Measurements from ENCODE around the gene MEA1. TPM values are rescaled to one million over a fixed set of nuclear protein-coding genes. Genes with fewer than 3 reads are reported as not detected.
"Not testable (repeated sequence)": the region's sequence is repeated elsewhere in the genome, so short reads cannot be mapped to it uniquely, and the experiment has no call there.

The MEA1 gene
- total RNA-seq, 4 donors from 2014 or later: 21.7 to 54.2 (median 37.3) TPM

- Histone ChIP-seq H3K4me3 (no peak overlapping the region), H3K4me1 (no peaks in the 10 kb centered on the region), H3K27ac (no peak overlapping the region), H3K9me3 (no peaks in the 10 kb centered on the region), H3K36me3 (peaks cover 0 to 17% (median 2%) of the 10 kb centered on the region in 4 donors), H3K27me3 (no peaks in the 10 kb centered on the region)
- in situ Hi-C loops (cut with MboI; ENCODE audit: low pct_ligation_motif_present in 1 of 4, low pct_unique_long_range_greater_than_20kb in 1 of 4, low sequenced_read_pairs in 3 of 4) (no loop called here), intact Hi-C loops (cut with DNase I; ENCODE audit: low total_unique reads) (no loop called here)
- WGBS, 2 donors (ENCODE audit: low coverage in 1 of 2): 95% methylated on average over 9 of the region's 9 CpGs; no CpG with 5 or more reads in 1 of the 2 donors
- no peak for DNase-seq
- TF ChIP-seq POLR2AphosphoS5 (IDR thresholded peaks at IDR 0.05): no peak
- no peak for TF ChIP-seq POLR2A (IDR thresholded peaks at IDR 0.05)
- no peak for TF ChIP-seq EP300 (IDR thresholded peaks at IDR 0.05; ENCODE audit: low read depth)
- TF ChIP-seq, protein P1, sequence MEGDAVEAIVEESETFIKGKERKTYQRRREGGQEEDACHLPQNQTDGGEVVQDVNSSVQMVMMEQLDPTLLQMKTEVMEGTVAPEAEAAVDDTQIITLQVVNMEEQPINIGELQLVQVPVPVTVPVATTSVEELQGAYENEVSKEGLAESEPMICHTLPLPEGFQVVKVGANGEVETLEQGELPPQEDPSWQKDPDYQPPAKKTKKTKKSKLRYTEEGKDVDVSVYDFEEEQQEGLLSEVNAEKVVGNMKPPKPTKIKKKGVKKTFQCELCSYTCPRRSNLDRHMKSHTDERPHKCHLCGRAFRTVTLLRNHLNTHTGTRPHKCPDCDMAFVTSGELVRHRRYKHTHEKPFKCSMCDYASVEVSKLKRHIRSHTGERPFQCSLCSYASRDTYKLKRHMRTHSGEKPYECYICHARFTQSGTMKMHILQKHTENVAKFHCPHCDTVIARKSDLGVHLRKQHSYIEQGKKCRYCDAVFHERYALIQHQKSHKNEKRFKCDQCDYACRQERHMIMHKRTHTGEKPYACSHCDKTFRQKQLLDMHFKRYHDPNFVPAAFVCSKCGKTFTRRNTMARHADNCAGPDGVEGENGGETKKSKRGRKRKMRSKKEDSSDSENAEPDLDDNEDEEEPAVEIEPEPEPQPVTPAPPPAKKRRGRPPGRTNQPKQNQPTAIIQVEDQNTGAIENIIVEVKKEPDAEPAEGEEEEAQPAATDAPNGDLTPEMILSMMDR (IDR thresholded peaks at IDR 0.05): no peak
These were observed 29.6 kb upstream of the MEA1 start for GRCh38 chr6:43043310-43043709.

DNA sequence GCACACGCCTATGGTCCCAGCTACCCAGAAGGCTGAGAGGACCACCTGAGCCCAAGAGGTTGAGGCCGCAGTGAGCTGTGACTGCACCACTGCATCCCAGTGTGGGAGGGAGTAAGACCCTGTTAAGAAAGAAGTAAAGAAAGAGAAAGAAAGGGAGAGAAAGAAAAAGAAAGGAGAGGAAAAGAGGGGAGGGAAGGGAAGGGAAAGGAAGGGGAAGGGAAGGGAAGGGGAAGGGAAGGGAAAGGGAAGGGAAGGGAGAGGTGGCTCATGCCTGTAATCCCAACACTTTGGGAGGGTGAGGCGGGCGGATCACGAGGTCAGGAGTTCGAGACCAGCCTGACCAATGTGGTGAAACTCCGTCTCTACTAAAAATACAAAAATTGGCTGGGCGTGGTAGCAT lies 27.7 kb upstream of the MEA1 start:
- H3K27me3 ChIP-seq; H3K4me1 ChIP-seq; in situ Hi-C loops (cut with MboI; ENCODE audit: low pct_ligation_motif_present in 1 of 4, low pct_unique_long_range_greater_than_20kb in 1 of 4, low sequenced_read_pairs in 3 of 4); H3K4me3 ChIP-seq; H3K9me3 ChIP-seq; H3K27ac ChIP-seq; DNase-seq; intact Hi-C loops (cut with DNase I; ENCODE audit: low total_unique reads): not testable (repeated sequence)
- peaks cover 0 to 13% (median 4%) of the 10 kb centered on the region in 4 donors for H3K36me3 ChIP-seq
- 95 to 96% methylated on average over 7 to 8 of the region's 8 CpGs for WGBS, 2 donors (ENCODE audit: low coverage in 1 of 2)

- H3K27ac ChIP-seq: no peak overlapping the region
- no peaks in the 10 kb centered on the region for H3K9me3 ChIP-seq
- no peak overlapping the region for H3K4me3 ChIP-seq
- DNase-seq: no peak
- in situ Hi-C loops (cut with MboI; ENCODE audit: low pct_ligation_motif_present in 1 of 4, low pct_unique_long_range_greater_than_20kb in 1 of 4, low sequenced_read_pairs in 3 of 4) (no loop called here), intact Hi-C loops (cut with DNase I; ENCODE audit: low total_unique reads) (no loop called here)
- peaks cover 0 to 13% (median 4%) of the 10 kb centered on the region in 4 donors for H3K36me3 ChIP-seq
- 97 to 100% methylated on average over 1 to 18 of the region's 18 CpGs for WGBS, 2 donors (ENCODE audit: low coverage in 1 of 2)
- no peaks in the 10 kb centered on the region for H3K4me1 ChIP-seq
- H3K27me3 ChIP-seq: no peaks in the 10 kb centered on the region
- TF ChIP-seq POLR2A (IDR thresholded peaks at IDR 0.05) (no peak), EP300 (IDR thresholded peaks at IDR 0.05; ENCODE audit: low read depth) (no peak), POLR2AphosphoS5 (IDR thresholded peaks at IDR 0.05) (no peak)
- TF ChIP-seq, protein P1 (IDR thresholded peaks at IDR 0.05): no peak
These were observed 27.0 kb upstream of the MEA1 start for GRCh38 chr6:43040542-43041257.

DNA sequence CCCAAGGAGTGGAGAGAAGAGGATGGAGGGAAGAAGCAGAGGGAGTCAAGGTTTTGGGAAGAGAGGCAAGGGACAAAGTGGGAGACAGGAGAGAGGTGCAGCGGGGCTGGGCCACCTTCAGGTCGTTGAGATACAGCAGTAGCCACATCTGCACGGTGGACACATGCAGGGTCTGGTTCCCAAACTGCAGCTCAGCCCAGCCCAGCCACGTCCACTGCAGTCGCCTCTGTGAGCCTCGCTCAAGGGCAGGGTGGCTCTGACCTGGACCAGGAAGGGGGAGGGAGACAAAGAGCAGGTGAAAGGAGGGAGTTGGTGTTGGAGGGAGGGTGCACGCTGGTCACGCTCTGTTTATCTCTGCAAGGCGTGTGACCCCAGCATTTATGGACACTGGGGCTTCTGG lies 25.0 kb upstream of the MEA1 start:
- in situ Hi-C loops (cut with MboI; ENCODE audit: low pct_ligation_motif_present in 1 of 4, low pct_unique_long_range_greater_than_20kb in 1 of 4, low sequenced_read_pairs in 3 of 4) (no loop called here), intact Hi-C loops (cut with DNase I; ENCODE audit: low total_unique reads) (no loop called here)
- TF ChIP-seq POLR2A (IDR thresholded peaks at IDR 0.05) (no peak), POLR2AphosphoS5 (IDR thresholded peaks at IDR 0.05) (no peak), EP300 (IDR thresholded peaks at IDR 0.05; ENCODE audit: low read depth) (no peak)
- TF ChIP-seq, protein P1 (IDR thresholded peaks at IDR 0.05): no peak
- no peaks in the 10 kb centered on the region for H3K9me3 ChIP-seq
- DNase-seq: no peak
- no peaks in the 10 kb centered on the region for H3K4me1 ChIP-seq
- WGBS, 2 donors (ENCODE audit: low coverage in 1 of 2): 79 to 94% methylated on average over 6 to 9 of the region's 9 CpGs
- H3K36me3 ChIP-seq: peaks cover 0 to 13% (median 4%) of the 10 kb centered on the region in 4 donors
- H3K27ac ChIP-seq: no peak overlapping the region
- H3K27me3 ChIP-seq: no peaks in the 10 kb centered on the region
- no peak overlapping the region for H3K4me3 ChIP-seq

All from transverse colon (tissue), 4 donors.